ENCODE data around the gene PRR13.
A peak's percentile ranks its signal among the peaks of the same experiment; 100 is the strongest.

DNA sequence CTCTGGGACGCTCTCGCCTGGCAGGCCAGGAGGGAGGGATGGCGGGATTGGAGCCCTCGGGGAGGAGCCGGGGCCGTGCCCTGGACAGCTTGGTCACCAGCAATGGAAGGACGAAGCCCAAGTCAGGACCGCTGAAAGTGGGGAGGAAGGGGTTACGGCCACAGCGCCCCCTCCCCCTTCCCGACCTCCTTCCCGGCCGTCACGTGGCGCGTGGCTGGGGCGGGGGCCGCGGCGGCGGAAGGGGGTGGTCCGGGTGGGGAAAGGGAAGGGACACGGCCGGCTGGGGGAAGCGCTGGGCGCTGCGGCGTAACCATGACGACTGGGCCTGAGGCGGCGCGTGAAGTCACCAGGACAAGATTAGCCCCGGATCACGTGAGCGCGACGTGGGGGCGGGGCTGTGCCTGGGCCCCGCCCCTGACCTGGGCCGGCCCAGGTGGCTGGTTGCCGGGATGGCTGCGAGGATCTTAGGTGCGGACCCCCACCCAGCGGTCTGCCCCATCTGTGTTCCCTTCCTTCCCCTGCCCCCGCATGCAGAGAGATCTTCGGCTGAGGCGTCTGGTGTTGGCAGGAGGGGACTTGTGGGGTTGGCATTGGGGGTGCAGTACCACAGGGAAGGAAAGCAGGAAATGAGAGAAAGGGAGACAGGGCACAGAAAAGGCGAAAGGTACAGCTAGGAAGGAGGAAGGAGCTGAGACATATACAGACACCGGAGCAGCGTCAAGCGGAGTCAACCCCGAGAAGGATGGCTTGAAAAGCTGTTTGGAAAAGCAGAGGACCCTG, 51.5 kb downstream of the PRR13 start:
- TF ChIP-seq POLR2A (IDR thresholded peaks at IDR 0.05): peak in 2 of 4 donors; percentile 44 to 73
- TF ChIP-seq CTCF (IDR thresholded peaks at IDR 0.05): no peak
